HepG2 (cell line): ENCODE measurements around the gene CST3. TPM values are rescaled to one million over a fixed set of nuclear protein-coding genes. Genes with fewer than 3 reads are reported as not detected.

ENCODE experiments used
- FOSL1 ChIP-seq: sonication (generic); formaldehyde crosslinking; IDR thresholded peaks from 2 replicates; pipeline ENCODE4 v1.9.0; 2021; ENCODE audit warnings: missing genetic modification reagents, borderline replicate concordance
- HHEX ChIP-seq: IDR thresholded peaks from 2 replicates; pipeline ENCODE4 v1.6.1; 2016; ENCODE audit warnings: control low read depth
- LCORL ChIP-seq, 2 experiments: fragments of 450-650 bp in 1 of 2; sonication (generic) in 1 of 2; formaldehyde crosslinking in 1 of 2; IDR thresholded peaks; 2 replicates each; pipeline versions ENCODE4 v1.5.0 to v1.6.1; 2017 to 2020; ENCODE audit warnings: antibody characterized with exemption in 1 of 2, missing genetic modification reagents in 1 of 2
- MED1 ChIP-seq: sonication (generic); formaldehyde crosslinking; IDR thresholded peaks from 2 replicates; pipeline ENCODE4 v1.4.0; 2020; ENCODE audit warnings: missing genetic modification reagents
- MIXL1 ChIP-seq: IDR thresholded peaks from 2 replicates; pipeline ENCODE4 v1.6.1; 2016
- PAF1 ChIP-seq: IDR thresholded peaks from 2 replicates; pipeline ENCODE4 v1.6.1; 2016; ENCODE audit warnings: missing genetic modification reagents, missing compliant biosample characterization
- PAXIP1 ChIP-seq: sonication (generic); formaldehyde crosslinking; conservative IDR thresholded peaks from 2 replicates; pipeline ENCODE4 v1.4.0; 2020; ENCODE audit warnings: mild to moderate bottlenecking, missing genetic modification reagents, moderate library complexity
- PHF21A ChIP-seq: sonication (generic); formaldehyde crosslinking; IDR thresholded peaks from 2 replicates; pipeline ENCODE4 v1.5.0; 2020; ENCODE audit warnings: mild to moderate bottlenecking, missing genetic modification reagents
- PITX1 ChIP-seq: sonication (generic); formaldehyde crosslinking; IDR thresholded peaks from 2 replicates; pipeline ENCODE4 v1.5.1; 2020; ENCODE audit warnings: mild to moderate bottlenecking, missing genetic modification reagents
- REXO4 ChIP-seq: sonication (generic); formaldehyde crosslinking; IDR thresholded peaks from 2 replicates; pipeline ENCODE4 v1.8.0; 2022; ENCODE audit warnings: missing genetic modification reagents, mild to moderate bottlenecking, borderline replicate concordance
- RXRB ChIP-seq: IDR thresholded peaks from 2 replicates; pipeline ENCODE4 v1.6.1; 2016; ENCODE audit warnings: borderline replicate concordance, missing genetic modification reagents, missing compliant biosample characterization
- SMAD3 ChIP-seq: sonication (generic); formaldehyde crosslinking; IDR thresholded peaks from 2 replicates; pipeline ENCODE4 v1.4.0; 2020; ENCODE audit warnings: missing genetic modification reagents
- STAT6 ChIP-seq: sonication (generic); formaldehyde crosslinking; IDR thresholded peaks from 2 replicates; pipeline ENCODE4 v1.4.0; 2020; ENCODE audit warnings: missing genetic modification reagents, mild to moderate bottlenecking, borderline replicate concordance
- TBL1XR1 ChIP-seq: fragments of 150-350 bp; IDR thresholded peaks from 2 replicates; pipeline ENCODE4 v1.6.1; 2014; ENCODE audit warnings: borderline replicate concordance, low read length; ENCODE audit not compliant: partially characterized antibody
- THAP11 ChIP-seq: IDR thresholded peaks from 2 replicates; pipeline ENCODE4 v1.6.1; 2016; ENCODE audit warnings: missing biosample characterization, missing genetic modification reagents
- TRAFD1 ChIP-seq: sonication (generic); formaldehyde crosslinking; IDR thresholded peaks from 2 replicates; pipeline ENCODE4 v1.5.1; 2020; ENCODE audit warnings: missing genetic modification reagents, mild to moderate bottlenecking, borderline replicate concordance
- TSC22D2 ChIP-seq: sonication (generic); formaldehyde crosslinking; IDR thresholded peaks from 2 replicates; pipeline ENCODE4 v1.5.1; 2020; ENCODE audit warnings: missing genetic modification reagents, mild to moderate bottlenecking, borderline replicate concordance
- ZMYM2 ChIP-seq: sonication (generic); formaldehyde crosslinking; IDR thresholded peaks from 2 replicates; pipeline ENCODE4 v1.8.0; 2022; ENCODE audit warnings: mild to moderate bottlenecking, missing genetic modification reagents
- ZNF569 ChIP-seq: sonication (generic); formaldehyde crosslinking; IDR thresholded peaks from 2 replicates; pipeline ENCODE4 v1.5.0; 2020; ENCODE audit warnings: mild to moderate bottlenecking, missing genetic modification reagents, moderate library complexity, borderline replicate concordance
- ZNF629 ChIP-seq: sonication (generic); formaldehyde crosslinking; conservative IDR thresholded peaks from 2 replicates; pipeline ENCODE4 v1.5.0; 2020; ENCODE audit warnings: missing genetic modification reagents
- polyA plus RNA-seq, 8 experiments: library from polyadenylated mRNA; depleted of rRNA in 3 of 8; stranded (reverse) in 7 of 8; unstranded in 1 of 8; fragments of >200 nt; fragmentation: Illumina TruSeq in 4 of 8; extraction: Trizol in 4 of 8; gene quantifications; 2 replicates each; pipeline versions ENCODE4 v1.2.1 to v1.2.3, GENCODE V29; 2011 to 2016; ENCODE audit warnings: low read depth in 4 of 8, missing spikeins in 1 of 8, mixed read lengths in 1 of 8; ENCODE audit not compliant: insufficient read depth in 1 of 8
- total RNA-seq, 5 experiments: library from RNA; depleted of rRNA; stranded (reverse); fragments of >200 nt; fragmentation: Illumina TruSeq; extraction: Trizol; gene quantifications; 2 replicates each; pipeline ENCODE4 v1.2.3, GENCODE V29; 2016; ENCODE audit warnings: low read depth in 1 of 5

CST3 gene
- total and polyA plus RNA-seq, 2 of the 13 experiments (the other 11 are each of a cell fraction or from before 2014, with no cell fraction given): 690 to 1,005 TPM

GRCh38 chr20:23649830-23650417, 12.2 kb upstream of the CST3 start (continued):
- TF ChIP-seq TSC22D2 (CRISPR knock-in tag): peak; percentile 36; the same call in 1 of the 2 replicates
- no peak for TF ChIP-seq ZNF569 (CRISPR knock-in tag)
- TF ChIP-seq ZMYM2 (CRISPR knock-in tag): peak; percentile 93
- 0 out of 2 replicates have a peak, but pooled peaks have one; percentile 34 for TF ChIP-seq TRAFD1 (CRISPR knock-in tag)
- TF ChIP-seq PITX1: peak; percentile 53; the same call in 1 of the 2 replicates
- peak; percentile 84 for TF ChIP-seq RXRB (CRISPR knock-in tag)
- no peak for TF ChIP-seq STAT6 (CRISPR knock-in tag)
- TF ChIP-seq PAXIP1 (CRISPR knock-in tag): peak; percentile 61
- no peak for TF ChIP-seq PAF1 (CRISPR knock-in tag)
- 0 out of 2 replicates have a peak, but pooled peaks have one; percentile 27 for TF ChIP-seq THAP11 (CRISPR knock-in tag)
- 0 out of 2 replicates have a peak, but pooled peaks have one; percentile 37 for TF ChIP-seq HHEX (CRISPR knock-in tag)
- TF ChIP-seq TBL1XR1: peak; percentile 45
- TF ChIP-seq LCORL (IDR thresholded peaks at IDR 0.05): no peak
- 0 out of 2 replicates have a peak, but pooled peaks have one; percentile 35 for TF ChIP-seq LCORL (CRISPR knock-in tag; IDR thresholded peaks at IDR 0.05)
- TF ChIP-seq MIXL1 (CRISPR knock-in tag): peak; percentile 36; the same call in 1 of the 2 replicates
- TF ChIP-seq REXO4 (CRISPR knock-in tag): no peak
- TF ChIP-seq PHF21A (CRISPR knock-in tag): peak; percentile 49; the same call in 1 of the 2 replicates
- TF ChIP-seq FOSL1: no peak
- TF ChIP-seq ZNF629 (CRISPR knock-in tag): peak; percentile 97
- TF ChIP-seq SMAD3 (CRISPR knock-in tag): 0 out of 2 replicates have a peak, but pooled peaks have one; percentile 51
- peak; percentile 46; the same call in 1 of the 2 replicates for TF ChIP-seq MED1 (CRISPR knock-in tag)
